ENCODE data around the gene PHETA1. TPM values are rescaled to one million over a fixed set of nuclear protein-coding genes. Genes with fewer than 3 reads are reported as not detected.

PHETA1 gene
- total RNA-seq, 5 donors from 2014 or later (not counting 1 experiment from before 2014, with no cell fraction given), result 1.4 to 6.2 (median 5.4) TPM

- Mint-ChIP-seq H3K27ac (no peak overlapping the region), H3K27me3 (peaks cover 0 to 2% of the 10 kb centered on the region in 2 donors), H3K36me3 (no peaks in the 10 kb centered on the region), H3K4me3 (no peak overlapping the region), H3K9me3 (no peaks in the 10 kb centered on the region), H3K4me1 (peaks cover 0 to 3% (median 0%) of the 10 kb centered on the region in 3 donors)
- Histone ChIP-seq H3K4me3 (ENCODE audit: control insufficient read depth in 1 of 2, extremely low read depth in 1 of 2, low read length in 1 of 2) (no peak overlapping the region), H3K36me3 (ENCODE audit: control insufficient read depth in 2 of 2, extremely low read depth in 1 of 2, insufficient read depth in 1 of 2, low read length in 1 of 2) (no peaks in the 10 kb centered on the region), H3K27me3 (replicated peaks in 1 of 2; ENCODE audit: control insufficient read depth in 2 of 2, extremely low read depth in 1 of 2, insufficient read depth in 2 of 2, low read length in 1 of 2) (peaks cover 0 to 22% of the 10 kb centered on the region in 2 experiments), H3K4me1 (ENCODE audit: control insufficient read depth in 1 of 2, extremely low read depth in 1 of 2, insufficient read depth in 2 of 2, low read length in 2 of 2) (no peaks in the 10 kb centered on the region), H3K27ac (ENCODE audit: low read length) (no peak overlapping the region), H3K9me3 (no peaks in the 10 kb centered on the region)
- CTCF ChIA-PET, result interaction anchor here (0.5 to 0.6 kb wide), 2 partner anchors 12 kb away, joined by 3 to 5 read pairs; no protein-coding TSS in a partner anchor
- DNase-seq (no peak), ATAC-seq (replicated peaks in 1 of 4) (no peak)
- POLR2A ChIA-PET, result no interaction called here
- 89% methylated on average over 4 of the region's 6 CpGs for WGBS (ENCODE audit: insufficient coverage)
Observed at GRCh38 chr12:111327474-111327873, 41.4 kb downstream of the PHETA1 start.

- H3K36me3 Mint-ChIP-seq, result no peaks in the 10 kb centered on the region
- H3K4me3 Mint-ChIP-seq, result no peak overlapping the region
- H3K4me3 ChIP-seq (ENCODE audit: control insufficient read depth in 1 of 2, extremely low read depth in 1 of 2, low read length in 1 of 2), result no peak overlapping the region
- no peaks in the 10 kb centered on the region for H3K4me1 ChIP-seq (ENCODE audit: control insufficient read depth in 1 of 2, extremely low read depth in 1 of 2, insufficient read depth in 2 of 2, low read length in 2 of 2)
- ChIA-PET POLR2A (interaction anchor here in 1 of 2 donors (0.5 kb wide), 1 partner anchor 148 kb away, joined by 3 read pairs; no protein-coding TSS in a partner anchor), CTCF (interaction anchor here in 1 of 2 donors (0.5 kb wide), 1 partner anchor 56 kb away, joined by 6 read pairs; no protein-coding TSS in a partner anchor)
- peaks cover 0 to under 1% of the 10 kb centered on the region in 2 donors for H3K27me3 Mint-ChIP-seq
- no peaks in the 10 kb centered on the region for H3K9me3 ChIP-seq
- no peaks in the 10 kb centered on the region for H3K36me3 ChIP-seq (ENCODE audit: control insufficient read depth in 2 of 2, extremely low read depth in 1 of 2, insufficient read depth in 1 of 2, low read length in 1 of 2)
- WGBS (ENCODE audit: insufficient coverage), result 92% methylated on average over 24 of the region's 25 CpGs
- no peak overlapping the region for H3K27ac Mint-ChIP-seq
- no peaks in the 10 kb centered on the region for H3K9me3 Mint-ChIP-seq
- no peak overlapping the region for H3K27ac ChIP-seq (ENCODE audit: low read length)
- ATAC-seq (replicated peaks in 1 of 4), result no peak
- no peaks in the 10 kb centered on the region for H3K4me1 Mint-ChIP-seq
- DNase-seq, result no peak
- peaks cover 0 to 9% of the 10 kb centered on the region in 2 experiments for H3K27me3 ChIP-seq (replicated peaks in 1 of 2; ENCODE audit: control insufficient read depth in 2 of 2, extremely low read depth in 1 of 2, insufficient read depth in 2 of 2, low read length in 1 of 2)
Observed at GRCh38 chr12:111322336-111323250, 46.3 kb downstream of the PHETA1 start.

GRCh38 chr12:111321317-111321716 lies 47.6 kb downstream of the PHETA1 start:
- Mint-ChIP-seq H3K9me3 (no peaks in the 10 kb centered on the region), H3K27ac (no peak overlapping the region), H3K4me1 (no peaks in the 10 kb centered on the region), H3K36me3 (no peaks in the 10 kb centered on the region), H3K4me3 (no peak overlapping the region), H3K27me3 (peaks cover 0 to 7% of the 10 kb centered on the region in 2 donors)
- Histone ChIP-seq H3K27me3 (replicated peaks in 1 of 2; ENCODE audit: control insufficient read depth in 2 of 2, extremely low read depth in 1 of 2, insufficient read depth in 2 of 2, low read length in 1 of 2) (peaks cover 0 to 13% of the 10 kb centered on the region in 2 experiments), H3K4me3 (ENCODE audit: control insufficient read depth in 1 of 2, extremely low read depth in 1 of 2, low read length in 1 of 2) (no peak overlapping the region), H3K36me3 (ENCODE audit: control insufficient read depth in 2 of 2, extremely low read depth in 1 of 2, insufficient read depth in 1 of 2, low read length in 1 of 2) (no peaks in the 10 kb centered on the region), H3K9me3 (no peaks in the 10 kb centered on the region), H3K4me1 (ENCODE audit: control insufficient read depth in 1 of 2, extremely low read depth in 1 of 2, insufficient read depth in 2 of 2, low read length in 2 of 2) (no peaks in the 10 kb centered on the region), H3K27ac (ENCODE audit: low read length) (no peak overlapping the region)
- ChIA-PET POLR2A (no interaction called here), CTCF (no interaction called here)
- DNase-seq (no peak), ATAC-seq (replicated peaks in 1 of 4) (no peak)
- WGBS (ENCODE audit: insufficient coverage), result no CpG with 5 or more reads among the region's 5 CpGs

- POLR2A ChIA-PET, result no interaction called here
- Mint-ChIP-seq H3K4me3 (no peak overlapping the region), H3K27ac (no peak overlapping the region), H3K27me3 (peaks cover 0 to 7% of the 10 kb centered on the region in 2 donors), H3K36me3 (no peaks in the 10 kb centered on the region), H3K4me1 (no peaks in the 10 kb centered on the region), H3K9me3 (no peaks in the 10 kb centered on the region)
- Histone ChIP-seq H3K27me3 (replicated peaks in 1 of 2; ENCODE audit: control insufficient read depth in 2 of 2, extremely low read depth in 1 of 2, insufficient read depth in 2 of 2, low read length in 1 of 2) (peaks cover 0 to 13% of the 10 kb centered on the region in 2 experiments), H3K36me3 (ENCODE audit: control insufficient read depth in 2 of 2, extremely low read depth in 1 of 2, insufficient read depth in 1 of 2, low read length in 1 of 2) (no peaks in the 10 kb centered on the region), H3K4me1 (ENCODE audit: control insufficient read depth in 1 of 2, extremely low read depth in 1 of 2, insufficient read depth in 2 of 2, low read length in 2 of 2) (no peaks in the 10 kb centered on the region), H3K4me3 (ENCODE audit: control insufficient read depth in 1 of 2, extremely low read depth in 1 of 2, low read length in 1 of 2) (no peak overlapping the region), H3K27ac (ENCODE audit: low read length) (no peak overlapping the region), H3K9me3 (no peaks in the 10 kb centered on the region)
- ATAC-seq (replicated peaks in 1 of 4) (no peak), DNase-seq (no peak)
- CTCF ChIA-PET, result interaction anchor here (0.6 kb wide), 2 partner anchors 47 to 301 kb away, joined by 3 to 4 read pairs; no protein-coding TSS in a partner anchor
- WGBS (ENCODE audit: insufficient coverage), result 95% methylated on average over 54 of the region's 67 CpGs
Observed at GRCh38 chr12:111320258-111321050, 48.4 kb downstream of the PHETA1 start.

GRCh38 chr12:111319600-111320257 lies 49.2 kb downstream of the PHETA1 start:
- no peak overlapping the region for H3K27ac Mint-ChIP-seq
- Histone ChIP-seq H3K36me3 (ENCODE audit: control insufficient read depth in 2 of 2, extremely low read depth in 1 of 2, insufficient read depth in 1 of 2, low read length in 1 of 2) (no peaks in the 10 kb centered on the region), H3K27ac (ENCODE audit: low read length) (no peak overlapping the region), H3K27me3 (replicated peaks in 1 of 2; ENCODE audit: control insufficient read depth in 2 of 2, extremely low read depth in 1 of 2, insufficient read depth in 2 of 2, low read length in 1 of 2) (peaks cover 0 to 13% of the 10 kb centered on the region in 2 experiments), H3K9me3 (no peaks in the 10 kb centered on the region), H3K4me3 (ENCODE audit: control insufficient read depth in 1 of 2, extremely low read depth in 1 of 2, low read length in 1 of 2) (no peak overlapping the region), H3K4me1 (ENCODE audit: control insufficient read depth in 1 of 2, extremely low read depth in 1 of 2, insufficient read depth in 2 of 2, low read length in 2 of 2) (no peaks in the 10 kb centered on the region)
- no peaks in the 10 kb centered on the region for H3K4me1 Mint-ChIP-seq
- 87% methylated on average over 32 of the region's 32 CpGs for WGBS (ENCODE audit: insufficient coverage)
- no peak overlapping the region for H3K4me3 Mint-ChIP-seq
- no peak for DNase-seq
- H3K36me3 Mint-ChIP-seq, result no peaks in the 10 kb centered on the region
- ChIA-PET CTCF (interaction anchor here in 1 of 2 donors (0.6 kb wide), 1 partner anchor 47 kb away, joined by 3 read pairs; no protein-coding TSS in a partner anchor), POLR2A (no interaction called here)
- peaks cover 0 to 7% of the 10 kb centered on the region in 2 donors for H3K27me3 Mint-ChIP-seq
- ATAC-seq (replicated peaks in 1 of 4), result no peak
- H3K9me3 Mint-ChIP-seq, result no peaks in the 10 kb centered on the region

- no peaks in the 10 kb centered on the region for H3K36me3 ChIP-seq (ENCODE audit: control insufficient read depth in 2 of 2, extremely low read depth in 1 of 2, insufficient read depth in 1 of 2, low read length in 1 of 2)
- H3K4me3 ChIP-seq (ENCODE audit: control insufficient read depth in 1 of 2, extremely low read depth in 1 of 2, low read length in 1 of 2), result no peak overlapping the region
- H3K27ac ChIP-seq (ENCODE audit: low read length), result no peak overlapping the region
- peaks cover 0 to 5% of the 10 kb centered on the region in 2 experiments for H3K4me1 ChIP-seq (ENCODE audit: control insufficient read depth in 1 of 2, extremely low read depth in 1 of 2, insufficient read depth in 2 of 2, low read length in 2 of 2)
- ChIA-PET POLR2A (no interaction called here), CTCF (interaction anchor here (0.6 to 0.7 kb wide), 3 partner anchors 43 to 1683 kb away, joined by 3 to 4 read pairs (median 4); no protein-coding TSS in a partner anchor)
- H3K36me3 Mint-ChIP-seq, result no peaks in the 10 kb centered on the region
- ATAC-seq (replicated peaks in 1 of 4) (no peak), DNase-seq (no peak)
- H3K27ac Mint-ChIP-seq, result no peak overlapping the region
- no peaks in the 10 kb centered on the region for H3K9me3 Mint-ChIP-seq
- no peak overlapping the region for H3K4me3 Mint-ChIP-seq
- peaks cover 5 to 12% of the 10 kb centered on the region in 2 donors for H3K27me3 Mint-ChIP-seq
- WGBS (ENCODE audit: insufficient coverage), result 85% methylated on average over 4 of the region's 6 CpGs
- no peaks in the 10 kb centered on the region for H3K9me3 ChIP-seq
- peaks cover 0 to 18% of the 10 kb centered on the region in 2 experiments for H3K27me3 ChIP-seq (replicated peaks in 1 of 2; ENCODE audit: control insufficient read depth in 2 of 2, extremely low read depth in 1 of 2, insufficient read depth in 2 of 2, low read length in 1 of 2)
- peaks cover 4 to 6% (median 5%) of the 10 kb centered on the region in 3 donors for H3K4me1 Mint-ChIP-seq
Observed at GRCh38 chr12:111318450-111318849, 50.4 kb downstream of the PHETA1 start.
